GM13976 (cell line): Measurements from ENCODE around the gene FOXRED2.

Experiments
- DNase-seq: peaks from one replicate; pipeline ENCODE4 v3.0.0; 2012; ENCODE audit warnings: low spot score
- in situ Hi-C: fragments of 300-500 bp; cut with MboI; formaldehyde crosslinking; loops from one replicate; pipeline ENCODE4 v1.12.0; 2022; ENCODE audit warnings: low sequenced_read_pairs, mixed read lengths, inconsistent platforms; ENCODE audit not compliant: unreplicated experiment
- TF ChIP-seq, protein P1 (sequence below): IDR thresholded peaks from 2 replicates; pipeline ENCODE4 v1.5.1; 2012; ENCODE audit warnings: borderline replicate concordance, mild to moderate bottlenecking; ENCODE audit not compliant: insufficient read depth; ENCODE audit errors: extremely low read depth, missing control alignments, control extremely low read depth

FOXRED2 gene

DNA sequence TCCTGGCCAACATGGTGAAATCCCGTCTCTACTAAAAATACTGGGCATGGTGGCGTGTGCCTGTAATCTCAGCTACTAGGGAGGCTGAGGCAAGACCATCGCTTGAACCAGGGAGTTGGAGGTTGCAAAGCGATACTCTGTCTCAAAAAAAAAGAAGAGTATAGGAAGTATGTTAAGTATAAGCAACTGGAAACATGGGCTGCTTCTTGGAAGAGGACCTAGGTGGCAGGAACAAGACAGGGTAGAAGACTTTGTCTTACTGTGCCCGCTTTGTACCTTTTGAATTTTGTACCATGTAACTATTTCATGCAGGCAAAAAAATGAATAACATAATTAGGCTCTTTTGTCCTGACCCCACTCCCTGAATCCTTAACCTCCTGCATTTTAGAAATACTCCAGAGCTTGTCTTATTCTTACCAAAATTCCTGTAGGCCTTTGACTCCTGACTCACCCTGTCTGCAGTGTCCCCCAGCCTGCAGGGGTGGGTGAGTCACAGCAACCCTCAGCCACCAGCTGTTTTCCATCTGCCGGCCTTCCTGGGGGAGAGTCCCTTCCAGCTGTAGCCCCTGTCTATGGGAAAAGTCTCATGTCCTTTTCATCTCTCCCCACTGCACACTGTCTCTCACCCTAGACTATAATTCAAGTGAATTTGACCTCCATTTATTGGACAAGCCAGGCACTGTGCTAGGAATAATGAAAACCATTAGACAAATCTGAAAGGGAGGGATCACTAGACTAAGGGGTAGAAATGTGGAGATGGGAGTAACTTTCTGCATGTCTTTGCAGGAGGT lies 67.2 kb downstream of the FOXRED2 start:
- no peak for DNase-seq
- TF ChIP-seq, protein P1, sequence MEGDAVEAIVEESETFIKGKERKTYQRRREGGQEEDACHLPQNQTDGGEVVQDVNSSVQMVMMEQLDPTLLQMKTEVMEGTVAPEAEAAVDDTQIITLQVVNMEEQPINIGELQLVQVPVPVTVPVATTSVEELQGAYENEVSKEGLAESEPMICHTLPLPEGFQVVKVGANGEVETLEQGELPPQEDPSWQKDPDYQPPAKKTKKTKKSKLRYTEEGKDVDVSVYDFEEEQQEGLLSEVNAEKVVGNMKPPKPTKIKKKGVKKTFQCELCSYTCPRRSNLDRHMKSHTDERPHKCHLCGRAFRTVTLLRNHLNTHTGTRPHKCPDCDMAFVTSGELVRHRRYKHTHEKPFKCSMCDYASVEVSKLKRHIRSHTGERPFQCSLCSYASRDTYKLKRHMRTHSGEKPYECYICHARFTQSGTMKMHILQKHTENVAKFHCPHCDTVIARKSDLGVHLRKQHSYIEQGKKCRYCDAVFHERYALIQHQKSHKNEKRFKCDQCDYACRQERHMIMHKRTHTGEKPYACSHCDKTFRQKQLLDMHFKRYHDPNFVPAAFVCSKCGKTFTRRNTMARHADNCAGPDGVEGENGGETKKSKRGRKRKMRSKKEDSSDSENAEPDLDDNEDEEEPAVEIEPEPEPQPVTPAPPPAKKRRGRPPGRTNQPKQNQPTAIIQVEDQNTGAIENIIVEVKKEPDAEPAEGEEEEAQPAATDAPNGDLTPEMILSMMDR, result no peak
- in situ Hi-C loops, result no loop called here
